Lung (tissue), 12 donors: ENCODE data around the gene KLHL28. TPM values are rescaled to one million over a fixed set of nuclear protein-coding genes. Genes with fewer than 3 reads are reported as not detected.

Source experiments
- ATAC-seq: fragments of 200-7000 bp; cut with Tn5 transposase; one replicate; pipeline ENCODE4 v1.9.1; 2020; ENCODE audit warnings: moderate number of reproducible peaks; ENCODE audit not compliant: insufficient read depth, low FRiP score
- DNase-seq, 3 donors: peaks; one replicate each; pipeline ENCODE4 v3.0.0-alpha.2; 2013 to 2017
- H3K27ac ChIP-seq, 2 donors: one replicate each; pipeline ENCODE4 v1.5.1; 2013; ENCODE audit warnings: mild to moderate bottlenecking in 2 of 2, moderate library complexity in 2 of 2, control low read depth in 1 of 2, inconsistent platforms in 1 of 2, low read depth in 1 of 2, low read length in 1 of 2
- H3K27me3 ChIP-seq, 3 donors: one replicate each; pipeline ENCODE4 v1.5.1; 2013; ENCODE audit warnings: low read length in 2 of 3; ENCODE audit not compliant: control insufficient read depth in 3 of 3, insufficient read depth in 3 of 3
- H3K36me3 ChIP-seq, 4 donors: one replicate each; pipeline ENCODE4 v1.5.1; 2013; ENCODE audit warnings: low read length in 4 of 4, mild to moderate bottlenecking in 1 of 4, moderate library complexity in 1 of 4; ENCODE audit not compliant: control insufficient read depth in 4 of 4, insufficient read depth in 4 of 4
- H3K4me1 ChIP-seq, 5 donors: one replicate each; pipeline ENCODE4 v1.5.1; 2013; ENCODE audit warnings: low read length in 5 of 5, mild to moderate bottlenecking in 2 of 5, moderate library complexity in 1 of 5; ENCODE audit not compliant: control insufficient read depth in 5 of 5, insufficient read depth in 5 of 5
- H3K4me3 ChIP-seq: one replicate; pipeline ENCODE4 v1.5.1; 2013; ENCODE audit warnings: mild to moderate bottlenecking, control low read depth, moderate library complexity
- H3K9ac ChIP-seq, 2 donors: one replicate each; pipeline ENCODE4 v1.5.1; 2013; ENCODE audit warnings: low read length in 2 of 2, control low read depth in 1 of 2; ENCODE audit not compliant: insufficient read depth in 1 of 2
- H3K9me3 ChIP-seq, 4 donors: one replicate each; pipeline ENCODE4 v1.5.1; 2013; ENCODE audit warnings: low read length in 3 of 4, mild to moderate bottlenecking in 1 of 4, moderate library complexity in 1 of 4; ENCODE audit not compliant: control insufficient read depth in 4 of 4, insufficient read depth in 3 of 4
- WGBS, 2 donors: extraction: QIAGEN DNeasy Blood & Tissue Kit; methylation state at CpG; one replicate each; pipeline ENCODE4 v1.1.7; 2013; 5-methylcytosine and 5-hydroxymethylcytosine counted together
- polyA plus RNA-seq, 2 donors: library from polyadenylated mRNA; stranded (reverse); fragments of 200-250 nt; gene quantifications; one replicate each; pipeline ENCODE4 v1.2.1, GENCODE V29; 2013
- total RNA-seq, 2 donors: library from RNA; depleted of rRNA in 1 of 2; stranded (reverse); fragments of >200 nt in 1 of 2; gene quantifications; one replicate each; pipeline ENCODE4 v1.2.1, GENCODE V29; 2014 to 2021
- TF ChIP-seq, protein P1 (sequence below): IDR thresholded peaks from 2 replicates; pipeline ENCODE4 v1.5.1; 2012; ENCODE audit warnings: mild to moderate bottlenecking; ENCODE audit errors: control extremely low read depth, extremely low read depth
- donor health status: control.
- donor health status: control.
- donor health status: Bipolar disorder and iron deficiency.
- donor health status: healthy.
- donor health status: DM: yes; HTN: yes; CAD: no.

Gene KLHL28
- total and polyA plus RNA-seq, 4 donors = 2.6 to 29.0 (median 9.5) TPM

DNA sequence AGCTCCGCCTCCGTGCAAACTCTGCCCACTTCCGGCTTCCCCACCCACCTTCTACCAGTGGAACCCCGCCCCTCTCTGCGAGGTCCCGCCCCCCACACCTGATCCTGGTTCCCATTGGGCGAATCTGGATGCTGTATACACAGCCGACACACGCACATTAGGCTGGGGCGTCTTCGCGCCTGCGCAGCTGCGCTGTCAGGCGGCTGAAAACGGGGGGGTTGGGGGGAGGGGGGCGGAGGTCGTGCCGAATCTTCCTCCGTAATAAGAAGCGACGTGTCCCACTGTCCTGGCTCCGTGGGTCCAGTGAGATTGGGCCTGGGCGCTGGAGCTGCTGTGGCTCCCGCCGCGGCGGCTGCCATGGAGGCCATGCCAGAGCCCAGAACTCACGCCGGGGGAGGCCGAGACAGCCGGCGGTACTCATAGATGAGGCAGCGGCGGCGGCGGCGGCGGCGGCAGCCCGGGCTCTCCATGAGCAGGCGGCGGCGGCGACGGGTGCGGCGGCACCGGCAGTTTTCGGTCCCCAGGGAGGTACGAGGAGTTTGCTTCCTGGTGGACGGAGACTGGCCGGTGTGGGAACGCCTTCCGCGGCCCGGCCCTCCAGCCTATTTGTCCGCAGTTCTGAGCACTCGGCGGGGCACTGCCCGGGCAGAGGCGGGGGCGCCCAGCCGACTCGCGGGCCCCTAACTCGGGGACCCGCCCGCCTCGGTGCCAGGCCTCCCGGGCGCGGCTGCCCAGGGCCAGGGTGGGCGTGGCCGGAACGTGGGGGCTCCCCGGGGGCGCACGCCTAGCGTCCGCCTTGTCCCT lies 64.5 kb downstream of the KLHL28 start:
- Histone ChIP-seq H3K36me3 (peaks cover 0 to 1% (median 0%) of the 10 kb centered on the region in 4 donors), H3K9ac (peak overlapping the region; percentile 82 to 84), H3K27ac (peak overlapping the region; percentile 96 to 100), H3K4me3 (peak overlapping the region; percentile 66), H3K9me3 (no peaks in the 10 kb centered on the region), H3K27me3 (no peaks in the 10 kb centered on the region), H3K4me1 (peaks cover 0 to 14% (median 6%) of the 10 kb centered on the region in 5 donors)
- peak; percentile 97 for ATAC-seq
- 0 to 1% methylated on average over 72 to 81 of the region's 81 CpGs for WGBS, 2 donors
- TF ChIP-seq, protein P1, sequence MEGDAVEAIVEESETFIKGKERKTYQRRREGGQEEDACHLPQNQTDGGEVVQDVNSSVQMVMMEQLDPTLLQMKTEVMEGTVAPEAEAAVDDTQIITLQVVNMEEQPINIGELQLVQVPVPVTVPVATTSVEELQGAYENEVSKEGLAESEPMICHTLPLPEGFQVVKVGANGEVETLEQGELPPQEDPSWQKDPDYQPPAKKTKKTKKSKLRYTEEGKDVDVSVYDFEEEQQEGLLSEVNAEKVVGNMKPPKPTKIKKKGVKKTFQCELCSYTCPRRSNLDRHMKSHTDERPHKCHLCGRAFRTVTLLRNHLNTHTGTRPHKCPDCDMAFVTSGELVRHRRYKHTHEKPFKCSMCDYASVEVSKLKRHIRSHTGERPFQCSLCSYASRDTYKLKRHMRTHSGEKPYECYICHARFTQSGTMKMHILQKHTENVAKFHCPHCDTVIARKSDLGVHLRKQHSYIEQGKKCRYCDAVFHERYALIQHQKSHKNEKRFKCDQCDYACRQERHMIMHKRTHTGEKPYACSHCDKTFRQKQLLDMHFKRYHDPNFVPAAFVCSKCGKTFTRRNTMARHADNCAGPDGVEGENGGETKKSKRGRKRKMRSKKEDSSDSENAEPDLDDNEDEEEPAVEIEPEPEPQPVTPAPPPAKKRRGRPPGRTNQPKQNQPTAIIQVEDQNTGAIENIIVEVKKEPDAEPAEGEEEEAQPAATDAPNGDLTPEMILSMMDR = no peak
- DNase-seq = peak; percentile 96 to 98 (median 98)

- 88 to 92% methylated on average over 10 of the region's 10 CpGs for WGBS, 2 donors
- Histone ChIP-seq H3K27me3 (no peaks in the 10 kb centered on the region), H3K4me3 (no peak overlapping the region), H3K9me3 (no peaks in the 10 kb centered on the region), H3K9ac (peak overlapping the region in 1 of 2 donors; percentile 11), H3K27ac (peak overlapping the region; percentile 67 to 83), H3K36me3 (no peaks in the 10 kb centered on the region), H3K4me1 (peaks cover 0 to 14% (median 4%) of the 10 kb centered on the region in 5 donors)
- TF ChIP-seq, protein P1 = no peak
- no peak for ATAC-seq
- no peak for DNase-seq
These were observed 65.3 kb downstream of the KLHL28 start for GRCh38 chr14:44896275-44897040.

- H3K4me1 ChIP-seq = peaks cover 0 to 17% (median 4%) of the 10 kb centered on the region in 5 donors
- H3K4me3 ChIP-seq = no peak overlapping the region
- H3K9ac ChIP-seq = no peak overlapping the region
- no peak for ATAC-seq
- DNase-seq = no peak
- whole genome bisulfite sequencing, 2 donors = 88 to 95% methylated on average over 2 of the region's 2 CpGs
- H3K27ac ChIP-seq = no peak overlapping the region
- H3K27me3 ChIP-seq = no peaks in the 10 kb centered on the region
- H3K9me3 ChIP-seq = no peaks in the 10 kb centered on the region
- TF ChIP-seq, protein P1 = no peak
- no peaks in the 10 kb centered on the region for H3K36me3 ChIP-seq
These were observed 66.0 kb downstream of the KLHL28 start for GRCh38 chr14:44895716-44896115.
